Left renal cortex interstitium (tissue), 4 donors: ENCODE results near the gene STARD9. TPM values are rescaled to one million over a fixed set of nuclear protein-coding genes. Genes with fewer than 3 reads are reported as not detected.

Experiments
- DNase-seq, 4 donors: peaks; one replicate each; pipeline ENCODE4 v3.0.0-alpha.2; 2013; ENCODE audit warnings: low read depth in 4 of 4, low spot score in 2 of 4, missing footprints in 1 of 4
- polyA plus RNA-seq, 4 donors: library from polyadenylated mRNA; unstranded; fragments of 120-200 nt; gene quantifications; one replicate each; pipeline ENCODE4 v1.2.1, GENCODE V29; 2013; ENCODE audit not compliant: insufficient read length in 4 of 4

Gene STARD9
- polyA plus RNA-seq, 4 donors, result 6.7 to 15.3 (median 11.2) TPM

GRCh38 chr15:42725331-42725903 lies 150.0 kb downstream of the STARD9 start:
- DNase-seq, result no peak

GRCh38 chr15:42726114-42726513 lies 150.7 kb downstream of the STARD9 start:
- no peak for DNase-seq

DNA sequence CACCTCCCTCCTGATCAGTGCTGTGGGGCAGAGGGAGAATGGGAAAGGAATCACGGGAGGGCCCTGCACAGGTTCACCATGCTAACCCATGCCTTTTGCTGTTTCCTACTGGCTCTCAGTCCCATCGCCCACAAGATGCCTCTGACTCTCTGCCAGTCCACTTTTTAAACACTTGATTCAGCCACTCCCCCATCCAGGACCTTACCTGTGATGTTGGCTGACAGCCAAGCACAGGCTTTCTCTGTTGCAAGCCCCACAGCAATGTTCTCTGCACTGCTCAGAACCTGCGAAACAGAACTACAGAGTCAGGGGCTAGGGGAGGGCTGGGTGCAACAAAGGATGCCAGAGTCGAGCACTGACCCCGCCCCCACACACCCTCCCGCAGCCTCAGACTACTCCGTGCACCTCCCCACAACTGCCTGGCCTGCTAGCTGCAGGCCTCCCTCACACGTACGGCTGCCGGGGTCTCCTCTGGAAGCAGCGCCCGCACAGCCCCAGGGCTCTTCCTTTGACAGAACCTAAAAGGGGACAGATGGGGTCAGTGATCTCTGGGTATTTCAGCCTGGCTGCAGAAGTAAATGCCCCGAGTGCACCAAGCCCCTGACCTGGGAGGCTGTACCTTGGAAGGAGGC lies 152.5 kb downstream of the STARD9 start:
- DNase-seq, result peak in 1 of 4 donors; percentile 19

- no peak for DNase-seq
Observed at GRCh38 chr15:42728560-42728959, 153.2 kb downstream of the STARD9 start.

GRCh38 chr15:42728972-42729371 lies 153.6 kb downstream of the STARD9 start:
- DNase-seq, result no peak

DNA sequence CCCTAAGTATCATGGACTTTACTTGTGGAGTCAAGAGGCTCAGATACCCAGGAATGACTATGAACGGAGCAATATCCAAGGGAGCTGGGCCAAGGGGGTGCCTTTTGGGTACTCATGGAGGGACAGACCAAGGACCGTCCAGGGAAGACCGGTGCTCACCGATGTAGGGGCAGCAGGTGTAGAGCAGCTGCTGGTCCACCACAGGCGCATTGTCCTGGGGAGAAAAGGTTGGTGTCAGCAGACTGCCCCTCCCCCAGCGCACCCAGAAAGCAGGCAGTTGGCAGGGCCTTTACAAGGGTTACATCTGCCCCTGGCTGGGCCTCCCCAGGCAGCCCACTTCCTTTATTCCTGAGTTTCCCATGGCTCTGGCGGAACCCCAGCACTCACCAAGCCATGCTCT lies 154.0 kb downstream of the STARD9 start:
- no peak for DNase-seq

- no peak for DNase-seq
Observed at GRCh38 chr15:42730135-42730534, 154.7 kb downstream of the STARD9 start.

DNA sequence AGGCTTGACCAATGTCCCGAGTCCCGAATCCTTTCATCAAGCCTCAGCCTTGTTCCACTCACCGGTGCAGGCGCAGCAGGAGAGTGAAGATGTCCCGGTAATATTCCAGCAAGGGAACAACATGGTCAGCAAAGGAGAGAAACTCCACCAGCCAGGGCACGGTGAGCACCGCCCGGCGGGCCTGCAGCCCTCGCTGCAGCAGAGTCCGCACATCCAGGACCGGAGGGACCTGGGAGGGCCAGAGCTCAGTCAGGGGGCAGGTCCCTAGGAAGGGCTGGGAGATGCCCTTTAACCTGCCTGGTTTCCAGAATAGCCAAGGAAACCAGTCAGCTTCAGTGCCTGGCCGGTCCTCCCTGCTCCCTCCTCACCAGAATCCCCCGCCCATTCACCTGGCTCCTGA lies 155.1 kb downstream of the STARD9 start:
- DNase-seq, result no peak

GRCh38 chr15:42731461-42731860 lies 156.1 kb downstream of the STARD9 start:
- no peak for DNase-seq

DNA sequence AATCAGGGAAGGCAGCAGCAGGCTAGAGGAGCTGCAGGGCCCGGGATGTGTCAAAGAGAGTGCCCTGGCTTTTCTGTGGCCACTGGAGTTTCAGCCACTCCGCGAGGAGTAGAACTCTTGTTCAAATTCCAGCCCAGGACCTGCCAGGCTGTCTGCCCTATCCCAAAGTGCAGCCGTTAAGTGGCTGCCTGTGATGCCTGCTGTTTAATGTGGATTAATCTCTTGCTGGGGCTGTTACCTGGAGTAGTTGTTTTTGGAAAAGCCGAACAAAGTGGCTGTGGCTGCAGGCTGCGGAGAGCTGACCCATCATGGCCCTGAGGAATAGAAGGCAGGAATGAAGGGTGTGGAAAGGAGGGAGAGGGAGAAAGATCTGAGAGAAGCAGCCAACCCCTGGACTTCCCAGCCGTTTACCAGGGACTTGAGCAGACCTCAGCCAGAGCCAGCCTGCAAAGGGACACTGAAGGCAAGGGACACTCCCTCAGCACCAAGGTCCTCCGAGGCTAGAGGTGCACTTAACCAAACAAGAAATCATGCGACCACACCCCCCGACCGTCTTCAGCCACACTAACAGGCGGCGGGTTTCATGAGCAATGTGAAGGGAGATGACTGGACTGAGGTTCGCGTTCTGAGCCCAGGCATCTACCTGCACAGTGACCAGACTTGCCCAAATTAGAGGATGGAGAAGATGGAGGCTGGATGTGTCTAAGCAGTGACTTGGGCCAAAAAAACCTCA lies 156.9 kb downstream of the STARD9 start:
- DNase-seq, result no peak

- no peak for DNase-seq
Observed at GRCh38 chr15:42733027-42733426, 157.6 kb downstream of the STARD9 start.

DNA sequence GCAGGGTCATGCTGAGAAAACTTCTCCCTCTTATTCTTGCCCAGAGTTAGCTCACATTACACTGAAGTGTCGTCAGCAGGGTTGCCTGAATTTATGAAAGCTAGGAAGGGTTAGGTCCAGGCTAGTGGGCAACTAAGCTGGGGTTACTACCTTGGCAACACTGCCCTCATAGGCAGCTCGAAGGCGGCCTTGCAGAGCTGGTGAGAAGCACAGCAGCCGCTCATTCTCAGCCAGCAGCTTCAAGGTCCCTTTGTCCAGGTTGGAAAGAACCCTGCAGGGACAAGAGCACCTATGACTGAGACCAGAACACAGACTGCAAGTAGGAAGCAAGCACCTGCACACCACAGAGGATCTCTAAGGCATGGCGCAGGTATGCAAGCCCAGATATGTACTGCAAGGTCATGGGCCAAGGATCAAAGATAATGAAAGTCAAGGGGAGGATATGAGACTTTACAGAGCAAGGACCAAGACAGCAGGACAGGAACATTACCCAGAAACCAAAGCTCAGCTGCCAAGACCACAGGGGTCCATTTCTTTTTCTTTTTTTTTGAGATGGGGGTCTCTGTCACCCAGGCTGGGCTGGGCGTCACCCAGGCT lies 158.8 kb downstream of the STARD9 start:
- DNase-seq, result no peak

DNA sequence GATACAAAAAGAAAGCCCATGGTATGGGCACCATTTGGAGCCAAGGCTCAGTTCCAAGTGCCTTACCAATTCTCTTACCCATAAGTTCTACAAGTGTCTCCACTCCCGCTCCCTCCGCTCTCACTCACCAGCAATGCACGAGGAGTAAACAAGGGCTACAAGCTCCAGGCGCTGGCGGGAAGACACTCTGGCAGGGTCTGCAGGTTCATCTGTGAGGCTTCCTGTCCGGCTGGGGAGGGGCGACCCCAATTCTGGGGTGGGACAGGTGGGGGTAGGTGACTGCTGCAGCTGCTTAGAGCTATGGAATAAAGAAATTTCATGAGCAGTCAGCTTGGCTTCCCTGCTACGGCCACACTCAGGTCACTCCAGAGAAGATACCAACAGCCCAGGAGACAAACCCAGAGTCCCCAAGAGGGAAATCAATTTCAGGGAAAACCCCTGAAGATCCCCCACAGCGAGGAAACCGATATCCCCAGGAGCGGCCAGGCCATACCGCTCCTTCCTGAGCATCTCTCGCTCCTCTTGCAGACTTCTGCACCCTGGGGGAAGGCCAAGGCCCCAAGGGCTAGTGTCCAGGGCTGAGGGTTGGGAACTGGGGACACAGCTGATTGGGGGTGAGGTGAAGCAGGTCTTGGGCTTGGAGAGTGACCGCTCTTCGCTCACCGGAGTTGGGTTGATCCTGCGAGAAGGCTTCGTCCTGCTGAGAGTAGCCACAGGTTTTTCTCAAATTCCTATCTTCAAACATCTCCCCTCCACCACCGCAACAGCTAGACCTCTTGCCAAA lies 160.2 kb downstream of the STARD9 start:
- DNase-seq, result no peak

GRCh38 chr15:42736178-42736792 lies 160.9 kb downstream of the STARD9 start:
- peak in 1 of 4 donors; percentile 4 for DNase-seq

- DNase-seq, result peak; percentile 48 to 79 (median 72)
Observed at GRCh38 chr15:42736793-42737528, 161.6 kb downstream of the STARD9 start, which contains the start of gene CDAN1. CDAN1 (minus strand) TSS chr15:42737128; CDS start chr15:42737102, 26 bp downstream.

- no peak for DNase-seq
Observed at GRCh38 chr15:42737529-42738328, 162.3 kb downstream of the STARD9 start.

GRCh38 chr15:42741710-42742109 lies 166.3 kb downstream of the STARD9 start:
- no peak for DNase-seq

DNA sequence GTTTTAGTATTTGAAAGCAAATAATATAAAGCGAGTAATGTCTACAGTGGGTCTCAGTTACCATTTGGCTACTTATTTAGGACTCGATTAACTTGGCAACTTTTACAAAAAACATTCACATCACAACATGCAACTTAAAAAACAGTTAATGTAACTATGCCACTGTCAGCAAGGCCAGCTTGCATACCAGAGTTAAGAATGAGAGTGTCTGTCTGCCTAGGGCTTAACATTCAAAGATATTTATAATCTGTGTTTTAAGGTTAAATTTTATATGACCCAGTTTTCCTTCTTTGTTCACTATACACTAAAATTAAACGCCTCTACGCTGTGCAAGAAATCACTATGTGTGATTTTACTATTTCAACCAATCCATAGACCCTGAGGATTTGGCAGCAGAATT lies 166.7 kb downstream of the STARD9 start:
- DNase-seq, result no peak

- no peak for DNase-seq
Observed at GRCh38 chr15:42744195-42744594, 168.8 kb downstream of the STARD9 start.
